ENCODE data around the gene KRTAP5-9. TPM values are rescaled to one million over a fixed set of nuclear protein-coding genes. Genes with fewer than 3 reads are reported as not detected.

KRTAP5-9 gene
- polyA plus RNA-seq, 2 of the 4 experiments (the other 2 are of a cell fraction), result not detected

DNA sequence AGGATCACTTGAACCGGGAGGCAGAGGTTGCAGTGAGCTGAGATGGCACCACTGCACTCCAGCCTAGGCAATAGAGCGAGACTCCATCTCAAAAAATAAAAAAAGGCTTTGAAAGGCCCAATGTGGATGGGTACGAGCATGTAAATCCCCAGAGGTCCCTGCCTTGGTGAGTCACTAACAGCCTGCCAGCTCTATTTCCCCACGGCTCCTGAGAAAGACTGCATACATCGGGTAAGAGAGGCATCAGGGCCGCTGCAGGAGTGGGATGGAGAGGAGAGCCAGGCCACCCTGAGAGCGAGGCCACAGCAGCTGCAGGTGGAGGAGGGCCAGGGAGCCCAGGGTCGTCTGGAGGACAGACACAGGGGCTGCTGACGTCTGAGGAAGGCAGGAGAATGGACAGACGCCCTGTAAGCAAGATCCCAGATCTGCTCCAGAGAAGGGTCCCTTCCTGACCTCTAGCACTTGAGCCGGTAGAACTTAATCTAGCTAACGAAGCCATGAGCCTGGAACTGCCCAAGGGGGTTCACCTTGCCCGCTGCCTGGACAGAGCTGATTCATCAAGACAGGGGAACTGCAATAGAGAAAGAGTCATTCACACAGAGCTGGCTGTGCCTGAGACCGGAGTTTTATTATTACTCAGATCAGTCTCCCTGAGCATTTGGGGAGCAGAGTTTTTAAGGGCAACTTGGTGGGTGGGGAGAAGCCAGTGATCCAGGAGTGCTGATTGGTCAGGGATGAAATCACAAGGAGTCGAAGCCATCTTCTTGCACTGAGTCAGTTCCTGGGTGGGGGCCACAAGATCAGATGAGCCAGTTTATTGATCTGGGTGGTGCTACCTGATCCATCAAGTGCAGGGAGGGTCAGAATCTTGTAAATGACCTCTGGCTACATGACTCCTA lies 5.1 kb upstream of the KRTAP5-9 start:
- no peak overlapping the region for H3K27ac ChIP-seq
- H3K4me3 ChIP-seq, result no peak overlapping the region
- H3K9me3 ChIP-seq, result peaks cover 2% of the 10 kb centered on the region; the same call in 1 of the 3 replicates
- CTCF ChIA-PET, result interaction anchor here (0.7 kb wide), 1 partner anchor 452 kb away, joined by 3 read pairs; no protein-coding TSS in a partner anchor
- POLR2A ChIA-PET, result no interaction called here
- peak in 1 of 2 experiments; percentile 38; a peak in 2 of 6 replicates for ATAC-seq
- no peaks in the 10 kb centered on the region for H3K4me1 ChIP-seq
- no peak overlapping the region for H3K4me2 ChIP-seq
- WGBS (ENCODE audit: missing lambda C conversion rate), result 49% methylated on average over 15 of the region's 15 CpGs
- no peak for TF ChIP-seq NR3C1 (IDR thresholded peaks at IDR 0.05)
- TF ChIP-seq JUNB (IDR thresholded peaks at IDR 0.05), result no peak
- no peak for TF ChIP-seq FOXS1 (CRISPR knock-in tag; IDR thresholded peaks at IDR 0.05)
- no peak for TF ChIP-seq ZC3H11A (IDR thresholded peaks at IDR 0.05)
- no peak for TF ChIP-seq NFE2L2 (conservative IDR thresholded peaks at IDR 0.05; ENCODE audit: low read length)
- TF ChIP-seq RARB (CRISPR knock-in tag; IDR thresholded peaks at IDR 0.05), result no peak
- TF ChIP-seq RNF2 (IDR thresholded peaks at IDR 0.05; ENCODE audit: borderline replicate concordance, low read depth), result no peak
- no peak for TF ChIP-seq MAFK (IDR thresholded peaks at IDR 0.05; ENCODE audit: partially characterized antibody)
- TF ChIP-seq KDM1A (IDR thresholded peaks at IDR 0.05; ENCODE audit: low read depth), result no peak
- no peak for TF ChIP-seq CEBPB (IDR thresholded peaks at IDR 0.05)
- TF ChIP-seq FOSB (CRISPR knock-in tag; IDR thresholded peaks at IDR 0.05), result no peak
- TF ChIP-seq, protein P1, sequence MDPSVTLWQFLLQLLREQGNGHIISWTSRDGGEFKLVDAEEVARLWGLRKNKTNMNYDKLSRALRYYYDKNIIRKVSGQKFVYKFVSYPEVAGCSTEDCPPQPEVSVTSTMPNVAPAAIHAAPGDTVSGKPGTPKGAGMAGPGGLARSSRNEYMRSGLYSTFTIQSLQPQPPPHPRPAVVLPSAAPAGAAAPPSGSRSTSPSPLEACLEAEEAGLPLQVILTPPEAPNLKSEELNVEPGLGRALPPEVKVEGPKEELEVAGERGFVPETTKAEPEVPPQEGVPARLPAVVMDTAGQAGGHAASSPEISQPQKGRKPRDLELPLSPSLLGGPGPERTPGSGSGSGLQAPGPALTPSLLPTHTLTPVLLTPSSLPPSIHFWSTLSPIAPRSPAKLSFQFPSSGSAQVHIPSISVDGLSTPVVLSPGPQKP (IDR thresholded peaks at IDR 0.05; ENCODE audit: low read depth, low read length), result no peak
- TF ChIP-seq HOXB13 (CRISPR knock-in tag; IDR thresholded peaks at IDR 0.05; ENCODE audit: low read depth), result no peak
- TF ChIP-seq, protein P2, sequence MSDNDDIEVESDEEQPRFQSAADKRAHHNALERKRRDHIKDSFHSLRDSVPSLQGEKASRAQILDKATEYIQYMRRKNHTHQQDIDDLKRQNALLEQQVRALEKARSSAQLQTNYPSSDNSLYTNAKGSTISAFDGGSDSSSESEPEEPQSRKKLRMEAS (IDR thresholded peaks at IDR 0.05), result no peak
- no peak for TF ChIP-seq RFX5 (IDR thresholded peaks at IDR 0.05)
- TF ChIP-seq, protein P3, sequence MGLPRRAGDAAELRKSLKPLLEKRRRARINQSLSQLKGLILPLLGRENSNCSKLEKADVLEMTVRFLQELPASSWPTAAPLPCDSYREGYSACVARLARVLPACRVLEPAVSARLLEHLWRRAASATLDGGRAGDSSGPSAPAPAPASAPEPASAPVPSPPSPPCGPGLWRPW (IDR thresholded peaks at IDR 0.05), result no peak
- no peak for TF ChIP-seq JUN (IDR thresholded peaks at IDR 0.05)
- FAIRE-seq, result no peak
- no peak for DNase-seq (ENCODE audit: low read depth in 1 of 2, low spot score in 1 of 2)

DNA sequence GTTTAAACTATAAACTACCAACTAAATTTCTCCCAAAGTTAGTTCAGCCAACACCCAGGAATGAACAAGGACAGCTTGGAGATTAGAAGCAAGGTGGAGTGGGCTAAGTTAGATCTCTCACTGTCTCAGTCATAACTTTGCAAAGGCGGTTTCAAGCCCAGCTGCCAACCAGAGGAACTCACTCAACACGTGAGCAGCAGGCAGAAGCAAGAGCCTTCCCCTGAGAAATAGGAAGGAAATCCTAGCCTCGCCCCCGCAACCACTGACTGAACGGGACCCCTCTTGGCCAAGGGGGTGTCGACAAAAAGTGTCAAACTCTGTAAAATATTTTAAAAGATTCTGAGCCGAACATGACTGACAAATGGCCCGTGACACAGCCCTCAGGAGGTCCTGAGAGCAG lies 4.4 kb upstream of the KRTAP5-9 start:
- CTCF ChIA-PET, result no interaction called here
- DNase-seq (ENCODE audit: low read depth in 1 of 2, low spot score in 1 of 2), result no peak
- no peak overlapping the region for H3K4me2 ChIP-seq
- no peak for FAIRE-seq
- no peak for ATAC-seq
- peaks cover 2% of the 10 kb centered on the region; the same call in 1 of the 3 replicates for H3K9me3 ChIP-seq
- POLR2A ChIA-PET, result no interaction called here
- H3K4me1 ChIP-seq, result no peaks in the 10 kb centered on the region
- TF ChIP-seq, protein P4, sequence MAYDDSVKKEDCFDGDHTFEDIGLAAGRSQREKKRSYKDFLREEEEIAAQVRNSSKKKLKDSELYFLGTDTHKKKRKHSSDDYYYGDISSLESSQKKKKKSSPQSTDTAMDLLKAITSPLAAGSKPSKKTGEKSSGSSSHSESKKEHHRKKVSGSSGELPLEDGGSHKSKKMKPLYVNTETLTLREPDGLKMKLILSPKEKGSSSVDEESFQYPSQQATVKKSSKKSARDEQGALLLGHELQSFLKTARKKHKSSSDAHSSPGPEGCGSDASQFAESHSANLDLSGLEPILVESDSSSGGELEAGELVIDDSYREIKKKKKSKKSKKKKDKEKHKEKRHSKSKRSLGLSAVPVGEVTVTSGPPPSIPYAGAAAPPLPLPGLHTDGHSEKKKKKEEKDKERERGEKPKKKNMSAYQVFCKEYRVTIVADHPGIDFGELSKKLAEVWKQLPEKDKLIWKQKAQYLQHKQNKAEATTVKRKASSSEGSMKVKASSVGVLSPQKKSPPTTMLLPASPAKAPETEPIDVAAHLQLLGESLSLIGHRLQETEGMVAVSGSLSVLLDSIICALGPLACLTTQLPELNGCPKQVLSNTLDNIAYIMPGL (CRISPR knock-in tag; IDR thresholded peaks at IDR 0.05; ENCODE audit: borderline replicate concordance), result no peak
- TF ChIP-seq RAD21 (conservative IDR thresholded peaks at IDR 0.05 in 1 of 2, IDR thresholded peaks at IDR 0.05 in 1 of 2) (no peak), HOXB5 (CRISPR knock-in tag; IDR thresholded peaks at IDR 0.05) (no peak), HOXB13 (CRISPR knock-in tag; IDR thresholded peaks at IDR 0.05; ENCODE audit: low read depth) (no peak), ZC3H11A (IDR thresholded peaks at IDR 0.05) (no peak), GATA3 (IDR thresholded peaks at IDR 0.05; ENCODE audit: borderline replicate concordance) (no peak), ESRRA (IDR thresholded peaks at IDR 0.05; ENCODE audit: borderline replicate concordance, low read length) (no peak), NR3C1 (IDR thresholded peaks at IDR 0.05) (no peak), CHD4 (IDR thresholded peaks at IDR 0.05; ENCODE audit: borderline replicate concordance) (no peak), FOXS1 (CRISPR knock-in tag; IDR thresholded peaks at IDR 0.05) (no peak), HOXA7 (CRISPR knock-in tag; IDR thresholded peaks at IDR 0.05) (no peak), RCOR1 (IDR thresholded peaks at IDR 0.05; ENCODE audit: low read depth, low read length) (no peak), POLR2AphosphoS2 (conservative IDR thresholded peaks at IDR 0.05; ENCODE audit: low read length) (no peak), CBX2 (IDR thresholded peaks at IDR 0.05; ENCODE audit: borderline replicate concordance, low read depth) (no peak), FOSL2 (IDR thresholded peaks at IDR 0.05) (no peak), FOSL2 (CRISPR knock-in tag; IDR thresholded peaks at IDR 0.05) (no peak), MAZ (IDR thresholded peaks at IDR 0.05; ENCODE audit: borderline replicate concordance, low read depth, low read length) (no peak)
- TF ChIP-seq, protein P5, sequence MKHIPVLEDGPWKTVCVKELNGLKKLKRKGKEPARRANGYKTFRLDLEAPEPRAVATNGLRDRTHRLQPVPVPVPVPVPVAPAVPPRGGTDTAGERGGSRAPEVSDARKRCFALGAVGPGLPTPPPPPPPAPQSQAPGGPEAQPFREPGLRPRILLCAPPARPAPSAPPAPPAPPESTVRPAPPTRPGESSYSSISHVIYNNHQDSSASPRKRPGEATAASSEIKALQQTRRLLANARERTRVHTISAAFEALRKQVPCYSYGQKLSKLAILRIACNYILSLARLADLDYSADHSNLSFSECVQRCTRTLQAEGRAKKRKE (CRISPR knock-in tag; IDR thresholded peaks at IDR 0.05; ENCODE audit: low read depth), result no peak
- TF ChIP-seq, protein P6, sequence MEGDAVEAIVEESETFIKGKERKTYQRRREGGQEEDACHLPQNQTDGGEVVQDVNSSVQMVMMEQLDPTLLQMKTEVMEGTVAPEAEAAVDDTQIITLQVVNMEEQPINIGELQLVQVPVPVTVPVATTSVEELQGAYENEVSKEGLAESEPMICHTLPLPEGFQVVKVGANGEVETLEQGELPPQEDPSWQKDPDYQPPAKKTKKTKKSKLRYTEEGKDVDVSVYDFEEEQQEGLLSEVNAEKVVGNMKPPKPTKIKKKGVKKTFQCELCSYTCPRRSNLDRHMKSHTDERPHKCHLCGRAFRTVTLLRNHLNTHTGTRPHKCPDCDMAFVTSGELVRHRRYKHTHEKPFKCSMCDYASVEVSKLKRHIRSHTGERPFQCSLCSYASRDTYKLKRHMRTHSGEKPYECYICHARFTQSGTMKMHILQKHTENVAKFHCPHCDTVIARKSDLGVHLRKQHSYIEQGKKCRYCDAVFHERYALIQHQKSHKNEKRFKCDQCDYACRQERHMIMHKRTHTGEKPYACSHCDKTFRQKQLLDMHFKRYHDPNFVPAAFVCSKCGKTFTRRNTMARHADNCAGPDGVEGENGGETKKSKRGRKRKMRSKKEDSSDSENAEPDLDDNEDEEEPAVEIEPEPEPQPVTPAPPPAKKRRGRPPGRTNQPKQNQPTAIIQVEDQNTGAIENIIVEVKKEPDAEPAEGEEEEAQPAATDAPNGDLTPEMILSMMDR (IDR thresholded peaks at IDR 0.05), result no peak
- no peak overlapping the region for H3K27ac ChIP-seq
- 68% methylated on average over 8 of the region's 8 CpGs for WGBS (ENCODE audit: missing lambda C conversion rate)
- H3K4me3 ChIP-seq, result no peak overlapping the region
